BJ (cell line): ENCODE results near the gene TAF1A. TPM values are rescaled to one million over a fixed set of nuclear protein-coding genes. Genes with fewer than 3 reads are reported as not detected.
A peak's percentile ranks its signal among the peaks of the same experiment; 100 is the strongest.
"Not testable (repeated sequence)": the region's sequence is repeated elsewhere in the genome, so short reads cannot be mapped to it uniquely, and the experiment has no call there.

Source experiments
- CTCF ChIA-PET: fragments of 350-600 bp; formaldehyde crosslinking; extraction: SDS; loops from one replicate; lab custom pipeline; 2021; ENCODE audit warnings: antibody characterized with exemption, inconsistent platforms; lab: Yijun Ruan, JAX
- POLR2A ChIA-PET: fragments of 300-600 bp; sonication (Branson Sonifier 250); formaldehyde crosslinking; extraction: SDS; loops from one replicate; lab custom pipeline; 2021; ENCODE audit warnings: antibody characterized with exemption; lab: Charles Lee
- DNase-seq: peaks from one replicate; pipeline ENCODE4 v3.0.0-alpha.2; 2011; ENCODE audit warnings: low read depth
- H3K27me3 ChIP-seq: 2 replicates; pipeline ENCODE4 v1.6.0; 2011; ENCODE audit warnings: low read length; ENCODE audit not compliant: control insufficient read depth, insufficient read depth
- H3K36me3 ChIP-seq: 2 replicates; pipeline ENCODE4 v1.5.1; 2011; ENCODE audit warnings: low read length; ENCODE audit not compliant: control insufficient read depth, insufficient read depth
- H3K4me3 ChIP-seq: 2 replicates; pipeline ENCODE4 v1.5.1; 2011; ENCODE audit warnings: low read depth, mild to moderate bottlenecking, control low read depth, low read length
- CTCF ChIP-seq: IDR thresholded peaks from 2 replicates; pipeline ENCODE4 v1.5.1; 2011; ENCODE audit warnings: low read depth, mild to moderate bottlenecking, control low read depth, inconsistent platforms, low read length, moderate library complexity; ENCODE audit not compliant: insufficient read depth
- polyA plus RNA-seq: library from polyadenylated mRNA; depleted of rRNA; stranded (reverse); fragments of >200 nt; gene quantifications from 2 replicates; pipeline ENCODE4 v1.2.3, GENCODE V29; 2011

The TAF1A gene
- polyA plus RNA-seq, 1 experiment = 2.2 TPM

- H3K27me3 ChIP-seq = no peaks in the 10 kb centered on the region
- CTCF ChIA-PET = interaction anchor here (0.6 to 1.9 kb wide), 5 partner anchors 9 to 151 kb away, joined by 3 to 8 read pairs (median 6); no protein-coding TSS in a partner anchor
- H3K4me3 ChIP-seq = no peak overlapping the region
- H3K36me3 ChIP-seq = no peaks in the 10 kb centered on the region
- peak; percentile 88 for DNase-seq
- no peak for TF ChIP-seq CTCF
- POLR2A ChIA-PET = no interaction called here
Measured at GRCh38 chr1:222616525-222616924, 26.8 kb upstream of the TAF1A start.

GRCh38 chr1:222613627-222614026 lies 23.9 kb upstream of the TAF1A start:
- POLR2A ChIA-PET = no interaction called here
- no peak for TF ChIP-seq CTCF
- no peak for DNase-seq
- CTCF ChIA-PET = no interaction called here
- Histone ChIP-seq H3K4me3 (no peak overlapping the region), H3K27me3 (no peaks in the 10 kb centered on the region), H3K36me3 (no peaks in the 10 kb centered on the region)

- DNase-seq = no peak
- no peaks in the 10 kb centered on the region for H3K36me3 ChIP-seq
- POLR2A ChIA-PET = no interaction called here
- CTCF ChIA-PET = interaction anchor here (1.0 kb wide), 1 partner anchor 146 kb away, joined by 3 read pairs; no protein-coding TSS in a partner anchor
- H3K27me3 ChIP-seq = no peaks in the 10 kb centered on the region; the same call in 1 of the 2 replicates
- TF ChIP-seq CTCF = no peak
- no peak overlapping the region for H3K4me3 ChIP-seq
Measured at GRCh38 chr1:222610728-222611127, 21.0 kb upstream of the TAF1A start.

- POLR2A ChIA-PET, H3K36me3 ChIP-seq, CTCF ChIA-PET, DNase-seq, H3K27me3 ChIP-seq, H3K4me3 ChIP-seq: not testable (repeated sequence)
Measured at GRCh38 chr1:222609111-222609510, 19.4 kb upstream of the TAF1A start.

GRCh38 chr1:222606757-222607156 lies 17.0 kb upstream of the TAF1A start:
- POLR2A ChIA-PET = interaction anchor here (0.7 kb wide), 1 partner anchor 28 kb away, joined by 12 read pairs; no protein-coding TSS in a partner anchor
- H3K27me3 ChIP-seq = no peaks in the 10 kb centered on the region; the same call in 1 of the 2 replicates
- no peak overlapping the region for H3K4me3 ChIP-seq
- no peaks in the 10 kb centered on the region for H3K36me3 ChIP-seq
- DNase-seq = no peak
- CTCF ChIA-PET = interaction anchor here (0.8 to 1.3 kb wide), 4 partner anchors 8 to 12 kb away, joined by 3 to 6 read pairs (median 4); no protein-coding TSS in a partner anchor
- no peak for TF ChIP-seq CTCF

- no peaks in the 10 kb centered on the region for H3K36me3 ChIP-seq
- DNase-seq = no peak
- TF ChIP-seq CTCF = no peak
- CTCF ChIA-PET = no interaction called here
- POLR2A ChIA-PET = no interaction called here
- H3K27me3 ChIP-seq = no peaks in the 10 kb centered on the region
- no peak overlapping the region for H3K4me3 ChIP-seq
Measured at GRCh38 chr1:222601257-222601656, 11.5 kb upstream of the TAF1A start.
